HG03039 (cell line): ENCODE results near the gene EPN2.
"Not testable (repeated sequence)": the region's sequence is repeated elsewhere in the genome, so short reads cannot be mapped to it uniquely, and the experiment has no call there.

ENCODE experiments used
- ATAC-seq: cut with Tn5 transposase; IDR thresholded peaks from one replicate; pipeline ENCODE4 v1.9.1; 2021; ENCODE audit warnings: mild to moderate bottlenecking, moderate library complexity; ENCODE audit not compliant: unreplicated experiment

EPN2 gene

DNA sequence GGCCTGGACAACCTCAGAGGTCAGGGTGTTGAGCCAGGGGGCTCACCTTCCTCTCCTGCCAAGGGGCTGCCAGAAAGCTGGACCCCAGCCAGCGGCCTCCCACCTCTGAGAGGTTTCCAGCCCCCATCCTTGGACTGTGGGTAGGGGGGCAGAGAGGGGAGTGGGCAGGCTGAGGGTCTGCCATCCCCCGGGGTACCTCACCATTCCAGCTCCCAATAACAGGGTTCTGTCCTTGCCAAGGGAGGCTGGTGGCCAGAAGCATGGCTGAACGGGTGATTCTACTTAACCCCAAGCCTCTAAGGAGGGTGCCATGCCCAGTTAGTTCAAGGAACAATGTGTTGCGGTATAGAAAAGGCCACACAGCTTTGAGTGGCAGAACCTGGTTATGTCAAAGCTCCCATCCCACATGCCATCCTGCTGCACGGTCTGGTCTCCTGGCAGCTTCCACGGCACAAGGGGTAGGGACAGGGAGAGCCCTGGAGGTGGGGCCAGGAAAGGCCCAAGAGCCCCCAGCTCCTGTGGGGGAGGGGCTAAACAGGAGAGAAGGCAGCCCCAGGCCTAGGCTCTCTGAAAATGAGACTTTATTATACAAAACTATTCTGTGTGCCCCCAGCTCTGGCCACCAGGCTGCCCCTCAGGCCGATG lies 105.6 kb downstream of the EPN2 start:
- ATAC-seq = no peak

DNA sequence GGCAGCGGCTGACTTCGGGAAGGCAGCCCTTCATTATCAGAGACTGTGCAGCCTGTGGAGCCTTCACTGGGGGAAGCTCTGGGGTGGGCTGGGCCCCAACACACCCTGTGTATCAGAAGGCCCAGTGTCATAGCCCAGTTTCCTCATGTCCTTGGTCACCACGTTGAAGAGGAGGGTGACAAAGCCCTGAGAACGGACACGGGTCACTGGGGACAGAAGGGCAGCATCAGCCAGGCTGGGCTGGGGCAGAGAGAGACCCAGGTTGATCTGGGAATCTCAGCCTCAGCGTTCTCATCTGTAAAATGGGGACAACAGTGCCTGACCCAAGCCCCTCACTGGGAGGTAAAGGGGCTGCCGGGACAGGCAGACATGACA lies 106.1 kb downstream of the EPN2 start:
- no peak for ATAC-seq

DNA sequence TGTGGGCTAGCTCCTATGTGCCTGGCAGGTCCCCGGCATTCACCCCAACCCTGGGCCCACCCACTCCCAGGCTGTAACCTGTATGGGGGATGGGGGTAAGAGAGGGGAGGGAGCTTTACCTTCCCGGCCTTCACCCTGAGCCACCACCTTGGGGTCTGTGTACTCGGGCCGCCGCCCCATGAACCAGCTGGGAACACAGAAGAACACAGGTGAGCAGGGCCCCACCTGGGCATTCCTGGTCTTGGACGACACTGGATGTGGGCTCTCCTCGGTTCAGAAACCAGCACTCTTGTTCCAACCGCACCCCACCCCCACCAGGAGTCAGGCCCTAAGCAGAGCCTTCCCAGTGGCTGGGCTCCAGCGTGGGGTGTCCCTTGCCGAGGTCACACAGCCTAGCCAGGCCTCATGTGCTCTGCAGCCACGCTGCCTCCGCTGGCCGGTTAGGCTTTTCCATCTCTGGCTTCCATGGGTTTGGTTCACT lies 106.5 kb downstream of the EPN2 start:
- ATAC-seq = no peak

DNA sequence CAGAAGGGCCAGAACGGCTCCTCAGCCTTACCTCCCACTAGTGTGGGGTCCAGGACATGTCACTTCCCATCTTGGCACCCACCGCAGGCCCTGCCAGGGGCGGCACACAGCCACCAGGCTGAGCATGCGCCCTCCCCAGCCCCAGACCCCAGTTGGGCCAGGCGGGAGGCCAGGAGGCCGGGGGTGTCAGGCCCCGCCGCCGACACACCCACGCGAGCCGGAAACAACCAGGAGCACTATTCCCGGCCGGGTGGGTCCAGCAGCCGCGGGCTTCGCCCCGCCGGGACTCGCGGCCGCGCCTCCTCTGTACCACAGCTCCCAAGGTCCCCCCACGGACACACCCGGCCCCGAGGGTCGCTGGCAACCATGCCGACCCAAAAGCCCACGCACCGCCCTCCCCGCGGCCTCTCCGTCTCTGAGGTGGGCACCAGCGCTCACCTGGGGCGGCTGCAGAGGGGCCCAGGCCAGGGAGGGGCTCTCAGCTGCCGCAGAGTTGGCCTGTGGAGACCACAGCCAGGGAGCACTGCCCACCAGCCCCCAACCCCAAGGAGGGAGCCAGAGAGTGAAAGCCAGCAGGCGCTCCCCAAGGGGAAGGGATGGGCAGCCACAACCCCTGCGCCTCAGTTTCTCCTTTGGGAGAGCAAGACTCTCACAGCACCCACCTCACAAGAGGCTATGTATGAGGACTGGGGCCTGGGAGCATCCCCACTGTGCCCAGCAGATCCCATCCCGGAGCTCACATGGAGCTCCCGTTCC lies 107.3 kb downstream of the EPN2 start:
- no peak for ATAC-seq

GRCh38 chr17:19345067-19345460 lies 107.9 kb downstream of the EPN2 start:
- no peak for ATAC-seq

- ATAC-seq = no peak
Observed at GRCh38 chr17:19345486-19346350, 108.6 kb downstream of the EPN2 start.

DNA sequence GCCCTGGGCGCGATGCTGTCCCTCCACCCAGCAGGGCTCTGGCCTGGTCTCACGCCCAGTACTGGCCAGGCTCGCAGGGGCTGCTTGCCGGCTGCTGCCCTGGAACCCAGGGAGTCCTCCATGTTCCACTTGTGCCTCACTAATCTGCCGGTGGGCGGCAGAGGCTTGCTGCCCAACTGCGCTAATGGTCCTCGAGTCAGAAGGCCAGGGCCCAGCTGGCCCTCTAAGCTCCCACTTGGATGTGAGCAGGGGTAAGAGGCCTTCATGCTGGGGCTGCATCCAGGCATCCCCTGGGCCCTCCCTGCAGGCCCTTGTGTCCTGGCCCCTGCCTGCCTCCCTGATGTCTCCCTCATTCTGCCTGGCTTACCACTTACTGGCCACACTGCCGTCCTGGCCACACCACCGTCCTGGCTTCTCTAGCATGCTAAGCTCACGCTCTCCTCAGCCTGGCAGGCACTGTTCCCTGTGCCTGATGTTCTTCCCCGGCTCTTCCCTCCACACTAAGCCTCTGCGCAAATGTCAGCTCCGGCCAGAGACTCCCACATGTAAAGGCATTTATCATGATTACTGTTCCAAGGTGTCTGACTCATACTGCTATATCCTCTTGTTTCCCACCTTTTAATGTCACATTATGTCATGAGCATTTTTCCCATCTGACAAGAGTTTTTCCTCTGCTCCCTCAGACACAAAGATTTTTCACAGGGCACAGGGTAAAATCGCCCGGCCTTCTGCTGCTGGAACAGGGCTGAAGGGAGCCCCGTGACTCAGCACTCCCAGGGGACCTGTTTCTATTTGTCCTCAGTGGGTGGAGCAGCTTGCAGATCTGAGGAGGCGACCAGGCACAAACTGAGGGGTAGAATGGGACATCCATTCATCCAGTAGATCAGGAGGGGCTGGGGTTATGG lies 109.4 kb downstream of the EPN2 start:
- ATAC-seq = no peak

- ATAC-seq = no peak
Observed at GRCh38 chr17:19347323-19348080, 110.3 kb downstream of the EPN2 start.

DNA sequence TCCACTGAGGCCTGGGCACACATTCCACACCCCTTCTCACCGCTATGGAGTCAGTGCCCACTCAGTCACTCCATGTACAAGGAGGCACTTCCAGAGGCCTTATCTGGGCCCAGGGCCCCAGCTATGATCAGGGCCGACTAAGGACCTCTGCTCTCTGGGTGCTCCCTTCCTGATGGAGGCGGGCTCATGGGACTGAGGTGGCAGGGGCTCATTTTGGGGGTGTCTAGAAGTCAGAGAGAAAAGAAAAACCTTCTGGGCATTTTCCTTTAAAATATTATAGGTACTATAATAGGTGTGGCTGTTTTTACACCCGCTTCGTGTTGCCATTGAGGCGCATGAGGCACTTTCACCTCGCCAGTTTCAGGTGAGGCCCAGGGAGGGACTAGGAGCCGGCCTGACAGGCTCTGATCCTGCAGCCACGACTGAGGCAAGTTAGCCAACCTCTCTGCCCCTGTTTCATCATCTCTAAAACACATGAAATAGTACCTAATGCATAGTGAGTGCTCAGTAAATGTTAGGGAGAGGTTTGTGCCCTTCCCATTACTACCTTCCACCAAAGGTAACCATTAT lies 111.0 kb downstream of the EPN2 start:
- ATAC-seq = no peak

- ATAC-seq = no peak
Observed at GRCh38 chr17:19348806-19349205, 111.6 kb downstream of the EPN2 start.

GRCh38 chr17:19353401-19353800 lies 116.2 kb downstream of the EPN2 start:
- not testable (repeated sequence) for ATAC-seq

DNA sequence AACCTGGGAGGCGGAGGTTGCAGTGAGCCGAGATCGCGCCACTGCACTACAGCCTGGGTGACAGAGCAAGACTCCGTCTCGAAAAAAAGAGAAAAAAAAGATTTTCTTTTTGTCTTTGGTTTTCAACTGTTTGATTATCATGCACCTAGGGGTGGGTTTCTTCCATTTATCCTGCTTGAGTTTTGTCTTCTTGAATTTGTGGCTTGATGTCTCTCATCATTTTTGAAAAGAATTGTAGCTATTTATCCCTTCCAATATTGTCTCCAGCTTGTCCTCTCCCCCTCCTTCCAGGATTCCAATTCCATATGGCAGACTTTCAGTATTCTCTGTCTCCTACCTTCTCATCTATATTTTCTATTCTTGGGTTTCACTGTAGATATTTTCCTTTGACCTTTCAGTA lies 117.6 kb downstream of the EPN2 start:
- no peak for ATAC-seq

DNA sequence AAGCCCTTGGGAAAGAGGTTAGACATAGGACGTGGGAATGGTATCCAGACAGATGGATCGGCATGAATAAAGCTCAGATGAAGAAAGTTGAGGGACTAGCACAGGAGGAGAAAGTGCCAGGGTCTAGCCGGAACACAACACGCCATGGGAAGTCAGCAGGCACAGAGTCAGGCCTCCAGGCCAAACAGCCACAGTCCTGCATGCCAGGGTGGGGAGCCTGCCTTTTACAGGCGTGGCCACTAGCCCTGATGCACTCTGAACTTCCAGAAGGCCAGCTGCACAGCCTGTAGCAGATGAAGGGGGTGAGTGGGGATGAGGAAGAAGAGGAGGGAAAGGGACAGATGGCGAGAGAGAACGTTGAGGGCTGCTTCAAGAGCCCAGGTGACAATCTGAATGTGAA lies 120.2 kb downstream of the EPN2 start:
- no peak for ATAC-seq

- ATAC-seq = no peak
Observed at GRCh38 chr17:19357761-19358160, 120.6 kb downstream of the EPN2 start.

GRCh38 chr17:19359151-19359550 lies 122.0 kb downstream of the EPN2 start:
- no peak for ATAC-seq

DNA sequence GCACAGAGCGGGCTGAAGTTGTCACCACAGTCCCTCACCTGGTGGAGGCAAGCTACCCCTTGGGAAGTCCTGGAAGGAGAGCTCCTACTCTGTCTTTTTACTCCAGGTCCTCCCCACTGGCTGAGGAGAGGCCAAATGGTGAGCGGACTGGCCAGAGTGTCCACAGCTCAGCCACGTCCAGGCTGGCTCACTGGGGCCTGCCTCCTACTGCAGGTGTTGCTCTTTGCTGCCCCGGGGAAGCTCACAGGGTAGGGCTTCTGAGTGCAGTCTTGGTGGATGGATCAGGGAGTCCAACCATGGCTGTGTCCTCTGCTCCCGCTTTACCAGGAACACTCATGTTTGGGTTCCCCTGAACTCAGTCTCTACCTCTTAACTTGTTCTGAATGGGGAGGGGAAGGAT lies 122.7 kb downstream of the EPN2 start:
- no peak for ATAC-seq

GRCh38 chr17:19360772-19361171 lies 123.6 kb downstream of the EPN2 start:
- ATAC-seq = no peak

GRCh38 chr17:19361326-19361725 lies 124.2 kb downstream of the EPN2 start:
- ATAC-seq = no peak

- ATAC-seq = no peak
Observed at GRCh38 chr17:19361944-19362276, 124.7 kb downstream of the EPN2 start.
